ENCODE measurements around the gene DCPS.

DNA sequence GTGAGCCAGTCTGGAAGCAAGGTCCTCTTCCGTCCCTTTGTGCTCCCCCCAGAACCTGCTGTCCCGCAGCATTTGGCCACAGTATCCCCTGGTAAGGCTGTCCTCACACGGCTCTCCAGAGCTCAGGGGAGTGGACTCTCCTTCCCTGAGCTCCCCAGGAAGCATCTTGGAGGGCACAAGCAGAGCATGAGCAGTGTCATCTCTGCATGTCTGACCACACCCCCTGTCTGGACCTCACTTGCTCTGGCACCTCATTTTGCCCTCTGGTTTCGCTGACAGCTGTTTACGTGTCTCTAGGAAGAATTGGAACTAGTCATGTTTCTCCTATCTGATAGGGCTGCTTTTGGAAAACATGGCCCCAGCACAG is 15.5 kb downstream of the DCPS start:
- TF ChIP-seq, protein P1, sequence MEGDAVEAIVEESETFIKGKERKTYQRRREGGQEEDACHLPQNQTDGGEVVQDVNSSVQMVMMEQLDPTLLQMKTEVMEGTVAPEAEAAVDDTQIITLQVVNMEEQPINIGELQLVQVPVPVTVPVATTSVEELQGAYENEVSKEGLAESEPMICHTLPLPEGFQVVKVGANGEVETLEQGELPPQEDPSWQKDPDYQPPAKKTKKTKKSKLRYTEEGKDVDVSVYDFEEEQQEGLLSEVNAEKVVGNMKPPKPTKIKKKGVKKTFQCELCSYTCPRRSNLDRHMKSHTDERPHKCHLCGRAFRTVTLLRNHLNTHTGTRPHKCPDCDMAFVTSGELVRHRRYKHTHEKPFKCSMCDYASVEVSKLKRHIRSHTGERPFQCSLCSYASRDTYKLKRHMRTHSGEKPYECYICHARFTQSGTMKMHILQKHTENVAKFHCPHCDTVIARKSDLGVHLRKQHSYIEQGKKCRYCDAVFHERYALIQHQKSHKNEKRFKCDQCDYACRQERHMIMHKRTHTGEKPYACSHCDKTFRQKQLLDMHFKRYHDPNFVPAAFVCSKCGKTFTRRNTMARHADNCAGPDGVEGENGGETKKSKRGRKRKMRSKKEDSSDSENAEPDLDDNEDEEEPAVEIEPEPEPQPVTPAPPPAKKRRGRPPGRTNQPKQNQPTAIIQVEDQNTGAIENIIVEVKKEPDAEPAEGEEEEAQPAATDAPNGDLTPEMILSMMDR (IDR thresholded peaks at IDR 0.05) = no peak
- TF ChIP-seq POLR2A (IDR thresholded peaks at IDR 0.05) = no peak

All from Peyer's patch (tissue), 4 donors.